ENCODE data around the gene CAD.

DNA sequence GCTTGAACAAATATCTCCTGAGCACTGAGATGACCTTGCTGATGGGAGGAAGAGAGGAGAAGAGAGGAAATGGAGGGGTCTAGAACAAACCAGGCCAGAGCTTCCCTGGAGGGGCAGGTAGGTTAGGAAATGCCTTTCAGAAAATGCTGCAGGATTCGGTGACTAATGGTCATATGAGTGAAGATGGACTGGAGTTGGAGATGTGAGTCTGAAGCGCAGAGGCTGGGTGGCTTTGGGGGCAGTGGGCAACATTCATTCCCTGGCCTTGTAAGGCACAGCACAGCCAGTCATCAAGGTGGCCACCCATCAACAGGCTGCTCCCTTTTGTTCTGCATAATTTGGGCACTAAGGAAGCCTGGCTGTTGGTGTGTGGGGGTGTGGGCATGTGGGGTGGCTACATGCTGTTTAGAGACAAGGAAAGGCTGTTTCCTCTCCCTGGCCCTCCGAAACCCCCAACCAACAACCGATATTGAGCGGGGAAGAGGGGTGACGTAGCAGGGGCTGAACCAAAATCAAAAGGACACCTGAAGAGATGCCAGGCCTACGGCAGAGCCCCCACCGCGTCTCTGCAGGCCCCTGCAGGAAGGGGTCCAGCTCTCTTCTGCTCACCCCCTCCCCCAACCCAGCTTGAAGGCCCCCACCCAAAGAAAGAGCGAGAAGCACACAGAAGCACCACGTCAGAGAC is 44.2 kb downstream of the CAD start:
- TF ChIP-seq, protein P1, sequence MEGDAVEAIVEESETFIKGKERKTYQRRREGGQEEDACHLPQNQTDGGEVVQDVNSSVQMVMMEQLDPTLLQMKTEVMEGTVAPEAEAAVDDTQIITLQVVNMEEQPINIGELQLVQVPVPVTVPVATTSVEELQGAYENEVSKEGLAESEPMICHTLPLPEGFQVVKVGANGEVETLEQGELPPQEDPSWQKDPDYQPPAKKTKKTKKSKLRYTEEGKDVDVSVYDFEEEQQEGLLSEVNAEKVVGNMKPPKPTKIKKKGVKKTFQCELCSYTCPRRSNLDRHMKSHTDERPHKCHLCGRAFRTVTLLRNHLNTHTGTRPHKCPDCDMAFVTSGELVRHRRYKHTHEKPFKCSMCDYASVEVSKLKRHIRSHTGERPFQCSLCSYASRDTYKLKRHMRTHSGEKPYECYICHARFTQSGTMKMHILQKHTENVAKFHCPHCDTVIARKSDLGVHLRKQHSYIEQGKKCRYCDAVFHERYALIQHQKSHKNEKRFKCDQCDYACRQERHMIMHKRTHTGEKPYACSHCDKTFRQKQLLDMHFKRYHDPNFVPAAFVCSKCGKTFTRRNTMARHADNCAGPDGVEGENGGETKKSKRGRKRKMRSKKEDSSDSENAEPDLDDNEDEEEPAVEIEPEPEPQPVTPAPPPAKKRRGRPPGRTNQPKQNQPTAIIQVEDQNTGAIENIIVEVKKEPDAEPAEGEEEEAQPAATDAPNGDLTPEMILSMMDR (IDR thresholded peaks at IDR 0.05), result no peak
- TF ChIP-seq EP300 (IDR thresholded peaks at IDR 0.05) (no peak), POLR2A (IDR thresholded peaks at IDR 0.05) (no peak)
